Adrenal gland (tissue), 5 donors: ENCODE results near the gene RTEL1.

Source experiments
- CTCF ChIP-seq, 6 experiments: fragments of 450-650 bp in 4 of 6; fragments of 200-600 bp in 2 of 6; sonication (generic) in 1 of 6; IDR thresholded peaks; 1 replicate in 5 of 6; 2 replicates in 1 of 6; pipeline versions ENCODE4 v1.5.1 to v1.8.0; 2016 to 2021; ENCODE audit warnings: antibody characterized with exemption in 6 of 6, mild to moderate bottlenecking in 2 of 6, moderate library complexity in 1 of 6
- POLR2A ChIP-seq, 2 donors: fragments of 450-650 bp; IDR thresholded peaks; one replicate each; pipeline ENCODE4 v1.6.1; 2017; ENCODE audit warnings: antibody characterized with exemption in 2 of 2, mild to moderate bottlenecking in 2 of 2, moderate library complexity in 1 of 2
- donor health status: DM: no; HTN: no; CAD: no.

- TF ChIP-seq POLR2A (IDR thresholded peaks at IDR 0.05) (no peak), CTCF (IDR thresholded peaks at IDR 0.05) (no peak)
Observed at GRCh38 chr20:63662813-63663189, 4.7 kb downstream of the RTEL1 start.
